HG03521 (cell line): ENCODE measurements around the gene KANK4.
"Not testable (repeated sequence)": the region's sequence is repeated elsewhere in the genome, so short reads cannot be mapped to it uniquely, and the experiment has no call there.

ENCODE experiments used
- ATAC-seq: cut with Tn5 transposase; IDR thresholded peaks from one replicate; pipeline ENCODE4 v1.9.1; 2021; ENCODE audit warnings: mild to moderate bottlenecking, moderate library complexity; ENCODE audit not compliant: unreplicated experiment

Gene KANK4

DNA sequence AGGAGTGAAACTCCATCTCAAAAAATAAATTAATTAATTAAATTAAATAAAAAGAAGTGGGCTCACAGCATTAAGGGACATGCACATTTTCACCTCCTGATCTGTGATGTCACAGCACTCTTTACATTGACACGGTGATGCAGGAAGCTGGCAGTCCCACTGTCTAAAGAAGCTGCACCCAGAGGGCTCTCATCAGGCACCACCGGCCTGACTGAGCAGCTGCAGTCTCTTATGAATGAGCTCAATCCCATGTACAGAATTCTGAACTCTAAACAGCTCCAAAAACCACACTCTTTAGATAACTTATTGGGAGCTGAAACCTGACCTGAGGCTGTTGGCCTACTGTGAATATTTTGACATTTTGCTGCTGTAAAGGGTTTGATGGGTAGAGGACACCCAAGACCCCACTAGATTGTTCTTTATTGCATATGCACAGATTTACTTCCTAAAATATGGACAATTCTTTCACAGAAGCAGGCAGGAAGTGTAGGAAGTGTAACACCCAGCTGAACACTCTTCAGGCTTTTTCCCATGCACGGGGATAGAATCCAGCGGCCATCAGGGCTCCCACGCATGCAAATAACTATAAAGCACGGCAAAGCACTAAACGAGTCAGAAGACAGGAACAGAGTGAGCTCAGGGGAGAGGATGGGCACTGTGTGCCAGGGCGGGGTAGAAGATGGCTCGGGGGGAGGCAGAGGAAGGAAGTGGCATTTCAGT is 78.4 kb downstream of the KANK4 start:
- ATAC-seq, result no peak

DNA sequence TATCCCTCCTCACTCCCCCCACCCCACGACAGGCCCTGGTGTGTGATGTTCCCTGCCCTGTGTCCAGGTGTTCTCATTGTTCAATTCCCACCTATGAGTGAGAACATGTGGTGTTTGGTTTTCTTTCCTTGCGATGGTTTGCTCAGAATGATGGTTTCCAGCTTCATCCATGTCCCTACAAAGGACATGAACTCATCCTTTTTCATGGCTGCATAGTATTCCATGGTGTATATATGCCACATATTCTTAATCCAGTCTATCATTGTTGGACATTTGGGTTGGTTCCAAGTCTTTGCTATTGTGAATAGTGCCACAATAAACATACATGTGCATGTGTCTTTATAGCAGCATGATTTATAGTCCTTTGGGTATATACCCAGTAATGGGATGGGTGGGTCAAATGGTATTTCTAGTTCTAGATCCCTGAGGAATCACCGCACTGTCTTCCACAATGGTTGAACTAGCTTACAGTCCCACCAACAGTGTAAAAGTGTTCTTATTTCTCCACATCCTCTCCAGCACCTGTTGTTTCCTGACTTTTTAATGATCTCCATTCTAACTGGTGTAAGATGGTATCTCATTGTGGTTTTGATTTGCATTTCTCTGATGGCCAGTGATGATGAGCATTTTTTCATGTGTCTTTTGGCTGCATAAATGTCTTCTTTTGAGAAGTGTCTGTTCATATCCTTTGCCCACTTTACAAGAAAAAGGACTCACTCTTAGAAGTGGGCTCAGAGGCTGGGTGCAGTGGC is 79.4 kb downstream of the KANK4 start:
- ATAC-seq, result not testable (repeated sequence)

DNA sequence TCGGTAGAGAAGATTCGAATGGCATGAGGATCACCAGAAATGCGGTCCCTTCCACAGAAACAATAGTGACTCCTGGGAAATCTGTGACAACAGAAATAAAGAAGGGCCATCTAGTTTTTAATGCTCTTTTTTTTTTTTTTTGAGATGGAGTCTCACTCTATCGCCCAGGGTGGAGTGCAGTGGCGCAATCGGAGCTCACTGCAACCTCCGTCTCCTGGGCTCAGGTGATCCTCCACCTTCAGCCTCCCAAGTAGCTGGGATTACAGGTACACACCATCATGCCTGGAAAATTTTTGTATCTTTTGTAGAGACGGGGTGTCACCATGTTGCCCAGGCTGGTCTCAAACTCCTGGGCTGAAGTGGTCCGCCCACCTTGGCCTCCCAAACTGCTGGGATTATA is 80.7 kb downstream of the KANK4 start:
- ATAC-seq, result no peak

DNA sequence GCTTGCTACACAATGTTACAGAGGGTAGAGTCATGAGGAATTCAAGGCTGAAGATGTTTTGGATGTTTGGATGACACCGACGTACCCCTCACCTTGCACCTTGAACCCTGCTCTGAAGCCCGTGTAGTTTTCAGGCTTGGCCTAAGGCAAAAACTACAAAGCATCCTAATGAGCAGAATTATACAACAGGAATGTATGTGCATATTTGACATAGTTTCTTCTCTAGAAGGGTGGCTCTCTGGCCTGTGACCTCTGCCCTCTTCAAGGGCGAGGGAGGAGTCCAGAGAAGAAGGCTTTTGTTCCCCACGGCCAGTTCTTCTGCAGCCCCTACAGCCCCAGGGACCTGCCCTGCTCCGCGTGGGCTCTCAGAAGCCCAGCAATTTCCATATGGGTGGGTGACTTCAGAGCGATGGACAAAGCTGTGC is 81.3 kb downstream of the KANK4 start:
- no peak for ATAC-seq

DNA sequence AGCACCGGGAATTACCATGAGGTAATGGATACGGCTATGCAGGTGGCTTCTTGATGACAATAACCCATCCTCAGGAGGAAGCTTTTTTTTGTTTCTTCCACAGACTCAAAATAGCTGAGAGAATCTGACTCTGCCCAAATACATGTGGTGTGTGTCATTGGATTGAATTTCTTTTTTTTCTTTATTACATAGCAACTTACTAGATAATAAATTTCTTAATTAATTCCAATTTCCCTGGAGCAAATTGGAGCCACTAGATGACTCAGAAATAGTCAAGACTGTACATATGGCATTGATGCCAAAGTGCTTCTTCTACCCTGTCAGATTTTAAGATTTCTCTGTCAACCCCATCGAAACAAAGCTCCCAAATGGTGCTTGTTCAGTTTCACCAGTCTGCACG is 81.9 kb downstream of the KANK4 start:
- ATAC-seq, result no peak

DNA sequence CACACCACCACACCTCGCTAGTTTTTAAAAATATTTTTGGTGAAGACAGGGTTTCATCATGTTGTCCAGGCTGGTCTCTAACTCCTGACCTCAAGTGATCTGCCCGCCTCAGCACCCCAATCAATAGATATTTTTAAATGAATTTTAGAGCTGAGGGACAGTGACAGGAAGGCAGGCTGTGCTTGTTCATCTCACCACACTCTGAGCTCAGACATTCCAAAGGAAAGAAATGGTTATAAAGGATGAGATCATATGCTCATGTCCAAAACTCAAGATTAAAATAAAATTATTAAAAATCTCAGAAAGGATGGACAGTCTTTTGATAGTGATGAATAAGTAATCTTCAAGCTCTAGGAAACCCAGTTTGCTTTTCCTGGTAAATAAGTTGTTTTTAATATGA is 83.7 kb downstream of the KANK4 start:
- no peak for ATAC-seq

DNA sequence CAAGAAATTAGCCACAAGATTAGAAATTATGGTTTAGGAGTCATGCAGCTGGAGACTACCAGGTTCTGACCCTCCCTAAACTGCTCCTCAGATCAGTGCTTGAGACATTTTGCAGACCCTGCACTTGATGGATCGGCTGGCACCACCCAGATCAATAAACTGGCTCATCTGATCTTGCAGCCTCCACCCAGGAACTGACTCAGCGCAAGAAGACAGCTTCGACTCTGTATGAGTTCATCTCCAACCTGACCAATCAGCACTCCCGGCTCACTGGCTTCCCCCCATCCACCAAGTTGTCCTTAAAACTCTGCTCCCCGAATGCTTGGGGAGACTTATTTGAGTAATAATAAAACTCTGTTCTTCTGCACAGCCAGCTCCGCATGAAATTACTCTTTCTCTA is 84.5 kb downstream of the KANK4 start:
- ATAC-seq, result no peak

DNA sequence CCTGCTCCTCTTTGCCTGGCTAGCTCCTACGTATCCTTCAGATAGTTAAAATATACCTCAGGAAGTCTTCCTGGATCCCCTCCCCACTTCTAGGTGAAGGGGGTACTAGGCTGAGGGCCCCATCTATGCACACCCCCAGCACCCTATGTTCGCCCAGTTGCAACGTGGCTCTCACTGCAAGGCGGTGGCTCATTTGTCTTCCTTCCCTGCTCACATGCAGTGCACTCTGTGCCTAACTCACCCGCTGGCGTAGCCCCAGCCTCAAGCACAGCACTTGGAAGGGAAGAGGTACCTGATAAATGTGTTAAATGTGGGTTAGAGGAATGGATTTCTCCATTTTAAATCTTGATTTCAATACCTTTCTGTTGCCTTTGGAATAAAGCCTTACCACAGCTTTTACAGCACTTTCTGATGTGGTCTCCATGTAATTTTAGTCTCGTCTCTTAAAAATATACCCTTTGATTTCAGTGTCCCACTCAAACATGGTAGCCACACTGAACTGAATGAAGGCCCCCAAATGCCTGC is 85.2 kb downstream of the KANK4 start:
- ATAC-seq, result no peak

DNA sequence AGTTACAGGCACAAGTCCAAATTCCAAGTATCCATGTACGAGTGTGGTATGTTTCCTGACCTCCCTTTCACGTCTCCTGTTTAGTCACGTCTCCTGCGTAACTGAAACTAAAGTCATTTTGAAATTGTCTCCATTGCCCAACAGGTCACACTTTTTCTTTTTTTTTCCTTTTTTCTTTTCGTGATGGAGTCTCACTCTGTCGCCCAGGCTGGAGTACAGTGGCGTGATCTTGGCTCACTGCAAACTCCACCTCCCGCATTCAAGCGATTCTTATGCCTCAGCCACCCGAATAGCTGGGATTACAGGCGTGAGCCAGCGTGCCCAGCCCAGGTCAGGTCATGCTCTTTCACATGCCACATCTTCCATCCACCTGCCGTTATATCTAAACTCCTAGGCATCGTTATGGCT is 86.4 kb downstream of the KANK4 start:
- no peak for ATAC-seq

DNA sequence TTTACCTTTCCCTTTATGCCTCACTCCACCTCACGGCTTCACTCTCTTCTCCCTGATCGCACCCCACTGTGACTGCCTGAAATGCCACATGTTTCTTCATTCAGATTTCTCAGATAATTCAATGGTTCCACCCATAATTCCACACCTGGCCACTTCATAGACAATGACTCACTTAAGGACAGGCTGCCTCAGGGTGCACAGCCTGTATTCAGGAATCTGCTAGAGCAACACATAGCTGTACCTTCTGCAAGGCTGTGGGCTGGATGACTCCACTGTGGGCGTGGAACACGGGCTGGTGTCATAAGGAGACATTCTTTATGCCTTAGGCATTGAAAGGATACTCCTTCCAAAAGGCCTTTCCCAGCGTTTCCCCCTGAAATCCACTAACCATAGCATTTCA is 88.5 kb downstream of the KANK4 start:
- ATAC-seq, result no peak

DNA sequence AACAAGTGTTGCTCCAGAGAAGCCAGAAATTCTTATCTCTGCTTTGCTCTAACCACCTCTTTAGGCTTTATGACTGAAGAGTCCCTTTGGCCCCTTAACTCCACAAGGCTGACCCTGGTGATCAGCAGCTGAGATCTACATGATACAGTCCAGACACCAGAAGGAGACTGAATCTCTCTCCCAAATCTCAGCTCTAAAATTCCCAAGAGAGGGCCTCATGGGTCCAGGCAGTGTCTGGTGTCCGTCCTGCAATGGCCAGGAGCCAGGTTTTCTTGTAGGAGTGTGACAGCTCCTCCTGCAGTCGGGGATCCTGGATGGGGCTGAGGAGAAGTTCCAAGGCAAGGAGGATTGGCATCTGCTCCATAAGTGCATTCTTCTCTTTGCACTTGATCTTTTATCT is 89.3 kb downstream of the KANK4 start:
- no peak for ATAC-seq

DNA sequence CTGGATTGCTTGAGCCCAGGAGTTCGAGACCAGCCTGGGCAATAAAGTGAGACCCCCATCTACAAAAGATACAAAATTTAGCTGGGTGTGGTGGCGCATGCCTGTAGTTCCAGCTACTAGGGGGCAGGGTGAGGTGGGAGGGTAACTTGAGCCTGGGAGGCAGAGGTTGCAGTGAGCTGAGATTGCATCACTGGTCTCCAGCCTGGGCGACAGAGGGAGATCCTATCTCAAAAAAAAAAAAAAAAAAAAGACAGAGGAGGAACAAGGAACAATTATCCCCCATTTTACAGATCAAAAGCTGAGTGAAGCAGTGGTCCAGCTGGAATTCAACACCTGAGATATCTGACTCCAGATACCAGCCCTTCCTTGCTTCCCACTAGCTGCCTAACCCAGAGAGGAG is 89.8 kb downstream of the KANK4 start:
- ATAC-seq, result no peak

DNA sequence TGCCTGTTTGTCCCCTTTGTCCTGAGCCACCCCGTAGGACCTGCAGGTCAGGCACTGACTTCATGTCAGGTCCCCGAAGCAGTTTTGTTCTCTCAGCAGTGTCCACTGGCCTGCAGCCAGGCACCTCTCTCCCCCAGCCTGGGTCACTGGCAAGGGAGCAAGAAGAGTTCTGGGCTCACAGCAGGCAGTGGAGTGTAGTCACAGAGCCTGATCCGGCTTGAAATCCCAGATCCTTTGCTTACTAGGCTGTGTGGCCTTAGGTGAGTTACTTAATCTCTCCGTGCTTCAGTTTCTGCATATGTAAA is 90.4 kb downstream of the KANK4 start:
- ATAC-seq, result no peak

DNA sequence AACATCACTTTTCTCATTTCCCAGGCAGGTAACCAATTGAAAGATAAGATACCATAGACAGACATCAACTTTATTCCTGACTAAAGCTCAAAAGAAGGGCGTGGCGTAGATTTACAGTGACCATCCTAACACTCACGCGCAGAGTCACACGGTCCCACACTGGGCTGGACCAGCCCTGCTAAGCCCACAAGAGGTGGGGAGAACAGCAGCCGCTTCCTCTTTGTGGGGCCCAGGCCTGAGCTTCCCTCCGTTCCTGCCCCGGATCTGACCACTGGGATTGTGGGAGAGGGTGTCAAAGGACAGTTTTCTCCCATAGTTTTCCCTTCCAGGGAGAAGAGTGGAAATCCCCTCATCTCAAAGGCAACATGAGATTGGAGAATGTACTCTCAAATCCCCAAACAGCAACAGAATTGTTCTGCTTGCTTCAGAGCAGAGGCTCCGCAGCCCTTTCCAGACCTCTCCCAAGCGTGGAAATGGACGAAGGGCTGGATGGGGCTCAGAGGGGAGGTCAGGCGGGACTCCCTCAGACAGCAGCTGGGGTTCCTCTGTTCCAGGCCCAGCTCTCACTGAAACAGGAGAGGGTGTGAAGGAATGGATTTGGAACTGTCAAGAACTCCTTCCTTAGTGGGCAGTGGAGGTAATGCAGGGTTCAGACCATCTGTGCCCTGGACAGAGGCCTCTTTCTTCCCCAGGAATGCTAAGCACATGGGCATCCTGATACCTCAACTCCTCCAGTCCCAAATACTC is 90.9 kb downstream of the KANK4 start:
- no peak for ATAC-seq

DNA sequence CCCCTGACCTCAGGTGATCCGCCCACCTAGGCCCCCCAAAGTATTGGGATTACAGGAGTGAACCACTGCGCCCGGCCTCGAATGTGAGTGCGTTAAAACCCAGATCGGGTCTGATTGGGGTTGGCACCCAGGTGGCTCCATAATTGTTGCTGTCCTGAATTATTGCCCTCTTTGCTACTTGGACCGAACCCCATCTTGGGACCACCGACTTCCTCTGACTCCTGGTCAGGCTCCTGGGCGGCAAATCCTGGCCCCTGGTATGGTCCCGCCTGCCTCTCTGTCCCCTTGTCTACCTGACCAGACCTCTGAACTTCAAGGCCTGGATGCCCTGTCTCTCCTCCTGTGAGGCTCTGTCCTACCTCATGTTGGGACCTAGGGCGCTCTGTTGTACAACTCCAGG is 91.7 kb downstream of the KANK4 start:
- ATAC-seq, result no peak

DNA sequence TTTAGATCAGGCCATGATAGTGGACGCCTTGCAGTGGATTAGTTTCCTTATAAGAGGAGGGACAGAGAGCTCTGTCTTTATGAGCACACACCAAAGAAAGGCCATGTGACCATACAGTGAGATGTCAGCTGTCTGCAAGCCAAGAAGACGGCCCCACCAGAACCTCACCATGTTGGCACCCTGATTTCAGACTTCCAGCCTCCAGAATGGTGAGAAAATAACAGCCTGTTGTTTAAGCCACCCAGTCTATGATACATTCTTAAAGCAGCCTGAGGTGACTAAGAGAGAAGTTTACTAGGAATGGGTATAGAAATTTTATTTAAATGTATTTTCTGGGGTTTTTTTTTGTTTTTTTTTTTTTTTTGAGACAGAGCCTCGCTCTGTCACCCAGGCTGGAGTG is 95.1 kb downstream of the KANK4 start:
- no peak for ATAC-seq

DNA sequence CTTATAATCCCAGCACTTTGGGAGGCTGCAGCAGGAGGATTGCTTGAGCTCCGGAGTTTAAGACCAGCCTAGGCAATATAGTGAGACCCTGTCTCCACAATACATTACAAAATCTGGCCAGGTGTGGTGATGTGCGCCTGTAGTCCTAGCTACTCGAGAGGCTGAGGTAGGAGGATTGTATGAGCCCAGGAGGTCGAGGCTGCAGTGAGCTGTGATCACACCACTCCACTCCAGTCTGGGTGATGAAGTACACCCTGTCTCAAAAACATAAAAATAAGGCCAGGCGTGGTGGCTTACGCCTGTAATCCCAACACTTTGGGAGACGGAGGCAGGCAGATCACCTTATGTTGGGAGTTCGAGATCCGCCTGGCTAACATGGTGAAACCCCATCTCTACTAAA is 96.9 kb downstream of the KANK4 start:
- ATAC-seq, result no peak

DNA sequence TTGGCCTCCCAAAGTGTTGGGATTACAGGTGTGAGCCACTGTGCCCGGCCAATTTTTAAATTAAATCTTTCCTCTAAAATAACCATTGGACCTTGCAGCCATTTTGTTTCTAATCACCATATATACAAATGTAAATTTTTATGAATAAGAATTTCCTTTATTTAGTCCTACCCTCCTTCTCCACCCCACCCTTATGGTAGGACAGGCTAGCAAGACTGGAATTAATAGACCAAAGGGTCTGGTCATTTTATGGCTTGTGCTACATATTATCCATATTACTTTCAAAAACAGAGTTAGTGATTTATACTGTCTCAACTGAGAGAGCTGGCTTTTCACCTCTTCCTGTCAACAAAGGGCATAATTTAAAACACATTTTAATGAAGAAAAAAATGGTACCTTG is 98.1 kb downstream of the KANK4 start:
- ATAC-seq, result no peak

DNA sequence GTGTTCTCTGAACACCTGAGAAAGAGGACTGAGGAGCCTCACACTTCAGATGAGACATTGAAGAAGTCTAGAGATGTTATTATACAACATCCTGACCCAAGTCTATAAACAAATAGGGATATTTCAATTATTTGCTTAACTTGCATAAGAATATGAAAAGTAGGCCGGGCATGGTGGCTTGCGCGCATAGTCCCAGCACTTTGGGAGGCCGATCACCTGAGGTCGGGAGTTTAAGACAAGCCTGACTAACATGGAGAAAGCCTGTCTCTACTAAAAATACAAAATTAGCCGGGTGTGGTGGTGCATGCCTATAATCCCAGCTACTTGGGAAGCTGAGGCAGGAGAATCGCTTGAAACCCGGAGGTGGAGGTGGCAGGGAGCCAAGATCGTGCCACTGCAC is 98.8 kb downstream of the KANK4 start:
- not testable (repeated sequence) for ATAC-seq

DNA sequence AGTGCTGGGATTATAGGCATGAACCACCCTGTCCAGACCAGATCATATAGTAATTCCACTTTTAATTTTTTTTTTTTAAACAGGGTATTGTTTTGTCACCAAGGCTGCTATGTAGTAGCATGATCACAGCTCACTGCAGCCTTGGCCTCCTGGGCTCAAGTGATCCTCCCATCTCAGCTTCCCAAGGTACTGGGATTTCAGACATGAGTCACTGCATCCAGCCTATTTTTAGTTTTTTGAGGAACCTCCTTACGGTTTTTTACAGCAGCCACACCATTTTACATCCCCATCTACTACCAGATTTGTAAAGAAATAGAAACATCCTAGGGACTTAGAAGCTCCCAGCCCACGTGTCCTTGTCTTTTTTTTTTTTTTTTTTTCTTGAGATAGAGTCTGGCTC is 100.6 kb downstream of the KANK4 start:
- ATAC-seq, result no peak

DNA sequence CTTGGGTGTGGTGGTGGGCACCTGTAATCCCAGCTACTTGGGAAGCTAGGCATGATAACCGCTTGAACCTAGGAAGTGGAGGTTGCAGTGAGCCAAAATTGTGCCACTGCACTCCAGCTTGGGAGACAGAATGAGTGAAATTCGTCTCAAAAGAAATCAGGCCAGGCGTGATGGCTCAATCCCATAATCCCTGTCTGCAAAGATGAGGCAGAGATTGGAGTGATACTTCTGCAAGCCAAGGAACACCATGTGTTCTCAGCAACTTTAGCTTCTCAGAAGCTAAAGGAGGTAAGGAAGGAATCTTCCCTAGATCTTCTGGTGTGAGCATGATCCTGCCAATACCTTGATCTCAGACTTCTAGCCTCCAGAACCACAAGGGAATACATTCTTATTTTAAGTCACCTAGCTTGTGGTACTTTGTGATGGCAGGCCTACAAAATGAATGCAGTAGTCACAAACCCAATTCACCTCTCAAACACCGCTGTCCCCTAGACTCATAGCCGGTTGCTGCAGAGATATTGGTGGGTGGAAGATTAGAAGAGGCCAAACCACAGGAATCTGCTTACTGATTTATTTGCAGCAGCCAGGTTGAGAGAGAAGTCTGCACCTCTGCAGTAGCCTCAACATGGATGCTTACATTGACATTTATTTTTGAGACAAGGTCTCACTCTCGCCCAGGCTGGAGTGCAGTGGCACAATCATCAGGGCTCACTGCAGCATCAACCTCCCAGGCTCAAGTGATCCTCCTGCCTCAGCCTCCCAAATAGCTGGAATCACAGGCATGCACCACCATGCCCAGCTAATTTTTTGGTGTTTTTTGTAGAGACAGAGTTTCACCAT is 105.9 kb downstream of the KANK4 start:
- ATAC-seq, result no peak
